ENCODE results near the gene LHX2.

Gene LHX2

GRCh38 chr9:124035001-124035650 is 23.6 kb downstream of the LHX2 start:
- DNase-seq: no peak

- no peak for DNase-seq
These were observed 25.0 kb downstream of the LHX2 start for GRCh38 chr9:124036578-124036977.

DNA sequence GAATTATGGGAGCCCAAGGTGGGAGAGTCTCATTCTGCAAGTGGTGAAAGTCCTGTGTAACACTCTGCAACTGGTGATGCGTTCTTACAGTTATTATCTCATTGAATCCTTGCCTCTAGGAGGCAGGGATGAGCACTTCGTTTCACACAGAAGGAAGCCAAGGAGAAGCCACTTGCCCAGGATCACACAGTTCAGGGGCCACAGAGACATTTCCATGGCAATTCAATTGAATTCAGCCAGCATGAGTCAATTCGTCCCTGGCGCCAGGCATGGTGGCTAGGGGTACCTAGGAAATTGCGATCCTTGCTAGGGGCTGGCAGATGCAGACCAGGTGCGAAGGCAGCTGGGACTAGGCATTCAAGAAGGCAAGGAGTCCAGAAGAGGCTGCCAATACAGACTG is 26.2 kb downstream of the LHX2 start:
- DNase-seq: no peak

DNA sequence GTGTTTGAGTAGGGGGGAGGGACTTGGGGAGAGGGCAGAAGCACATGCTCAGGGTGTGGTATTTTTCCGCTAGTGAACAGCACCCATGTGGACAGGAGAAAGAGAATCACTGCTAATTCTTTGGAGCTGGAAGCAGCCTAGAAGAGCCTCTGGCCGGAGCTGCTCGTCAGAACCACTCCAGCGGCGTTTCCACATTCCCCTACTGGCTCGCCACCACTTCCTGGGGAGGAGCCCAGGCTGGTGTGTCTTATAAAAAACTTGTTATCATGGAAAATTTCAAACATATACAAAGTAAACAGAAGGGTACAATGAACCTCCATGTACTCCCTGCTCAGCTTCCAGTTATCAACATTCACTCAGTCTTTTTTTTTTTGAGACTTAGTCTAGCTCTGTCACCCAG is 26.7 kb downstream of the LHX2 start:
- DNase-seq: no peak

DNA sequence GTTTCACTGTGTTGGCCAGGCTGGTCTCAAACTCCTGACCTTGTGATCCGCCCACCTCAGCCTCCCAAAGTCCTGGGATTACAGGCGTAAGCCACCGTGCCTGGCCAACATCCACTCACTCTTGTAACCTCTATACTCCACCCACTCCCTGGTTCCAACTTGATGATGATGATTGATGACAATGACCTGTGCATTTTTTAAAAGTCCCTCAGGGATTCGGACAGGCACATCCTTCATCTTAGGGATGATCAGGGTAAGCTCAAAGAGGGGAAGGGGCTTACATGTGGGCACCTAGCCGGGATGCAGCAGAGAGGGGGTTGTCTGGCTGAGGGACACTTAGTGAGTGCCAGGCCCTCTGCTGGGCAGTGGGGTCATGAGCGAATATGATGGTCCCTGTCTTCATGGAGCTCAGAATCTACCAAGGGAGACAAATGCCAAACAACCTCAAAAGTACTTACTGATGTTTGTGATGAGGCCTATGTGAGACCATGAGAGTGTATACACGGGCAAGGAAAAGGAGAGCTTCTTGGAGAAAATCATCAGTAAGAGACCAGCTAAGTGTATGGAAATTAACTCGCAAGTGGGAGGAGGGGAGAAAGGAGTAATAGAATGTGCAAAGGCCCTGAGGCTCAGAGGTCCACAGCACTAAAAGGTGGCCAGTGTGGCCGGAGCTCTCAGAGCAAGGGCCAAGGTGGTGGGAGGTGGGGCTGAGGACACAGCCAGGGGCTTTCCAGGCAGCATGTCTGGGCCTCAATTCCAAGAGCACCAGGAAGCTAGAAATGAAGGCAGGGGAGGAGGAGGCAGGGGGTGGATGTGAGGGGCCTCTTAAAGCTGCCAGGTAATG is 27.4 kb downstream of the LHX2 start:
- DNase-seq: no peak

DNA sequence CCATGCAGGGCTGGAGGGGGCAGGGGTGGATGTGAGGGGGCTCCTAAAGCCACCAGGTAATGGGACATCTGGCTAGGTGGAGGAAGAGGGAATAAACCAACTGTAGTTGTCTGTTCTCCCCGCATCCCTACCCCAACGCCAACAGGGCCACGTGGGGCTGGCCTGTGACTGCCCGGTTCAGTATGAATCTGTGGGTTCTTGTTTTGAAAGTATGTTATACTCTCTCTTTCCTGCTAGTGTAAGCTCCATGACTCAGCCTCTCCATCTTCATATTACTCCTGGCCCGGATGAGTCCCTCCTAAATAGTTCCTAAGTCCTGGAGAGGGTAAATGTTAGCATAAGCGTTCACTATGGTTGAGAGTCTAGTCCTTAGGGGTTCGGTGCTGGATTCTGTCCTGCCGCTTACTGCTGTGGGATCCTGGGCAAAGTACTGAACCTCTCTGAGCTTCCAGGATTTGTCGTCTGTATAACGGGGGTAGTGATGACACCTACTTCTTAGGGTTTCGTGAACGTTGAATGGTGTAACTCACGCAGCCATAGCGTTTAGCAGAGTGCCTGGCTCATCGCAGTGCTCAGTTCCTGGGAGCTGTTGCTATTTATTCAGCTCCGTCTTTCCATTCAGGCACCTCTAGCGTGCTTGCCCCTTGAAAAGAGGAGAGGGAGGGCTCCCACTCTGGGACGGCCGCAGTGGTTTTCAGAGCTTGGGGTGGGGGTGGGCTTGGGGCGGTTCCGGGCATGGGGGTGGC is 28.8 kb downstream of the LHX2 start:
- no peak for DNase-seq

- no peak for DNase-seq
These were observed 29.6 kb downstream of the LHX2 start for GRCh38 chr9:124040935-124041816.

DNA sequence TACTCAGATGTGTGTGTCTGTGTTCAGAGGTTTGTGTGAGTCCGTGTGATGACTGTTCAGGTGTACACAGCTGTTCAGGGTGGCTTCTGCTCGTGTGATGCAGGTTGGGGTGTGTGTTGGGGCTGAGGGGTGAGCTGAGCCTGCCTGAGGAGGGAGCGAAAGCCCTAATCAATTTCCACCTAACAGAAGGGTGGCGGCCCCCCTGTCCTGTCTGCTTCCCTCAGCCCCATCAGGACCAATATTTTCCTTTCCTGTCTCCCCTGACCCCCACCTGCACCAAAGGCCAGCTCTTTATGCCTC is 30.2 kb downstream of the LHX2 start:
- no peak for DNase-seq

DNA sequence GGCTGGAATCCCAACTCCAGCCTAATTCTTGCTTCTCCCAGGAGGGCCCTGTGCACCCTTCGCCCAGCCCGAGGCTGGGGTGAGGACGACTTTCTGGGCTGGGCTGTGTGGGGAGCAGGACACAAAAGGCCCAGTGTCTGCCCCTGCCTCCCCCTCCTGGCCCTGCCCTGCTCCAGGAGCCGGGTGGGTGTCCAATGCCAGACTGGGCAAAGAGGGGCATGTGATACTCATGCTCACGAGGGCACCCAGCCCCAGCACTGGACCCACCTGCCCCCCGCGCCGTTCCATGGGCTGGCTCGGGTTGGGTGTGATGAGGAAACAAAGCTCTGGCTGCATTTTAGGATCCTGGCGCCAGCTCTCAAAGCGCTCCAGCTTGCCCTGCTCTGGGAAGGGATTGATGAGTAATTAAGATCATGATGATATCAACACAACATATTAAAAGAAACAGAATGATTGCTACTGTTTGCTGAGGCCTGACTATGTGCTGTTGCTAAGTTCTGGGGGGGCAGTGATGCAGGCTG is 30.7 kb downstream of the LHX2 start:
- peak; percentile 10 to 45 for DNase-seq

GRCh38 chr9:124044448-124044847 is 32.9 kb downstream of the LHX2 start:
- no peak for DNase-seq

GRCh38 chr9:124045076-124045829 is 33.7 kb downstream of the LHX2 start:
- DNase-seq: no peak

GRCh38 chr9:124045830-124046177 is 34.2 kb downstream of the LHX2 start:
- DNase-seq: no peak

- no peak for DNase-seq
These were observed 34.6 kb downstream of the LHX2 start for GRCh38 chr9:124046189-124046588.

GRCh38 chr9:124047251-124047672 is 35.7 kb downstream of the LHX2 start:
- DNase-seq: no peak

DNA sequence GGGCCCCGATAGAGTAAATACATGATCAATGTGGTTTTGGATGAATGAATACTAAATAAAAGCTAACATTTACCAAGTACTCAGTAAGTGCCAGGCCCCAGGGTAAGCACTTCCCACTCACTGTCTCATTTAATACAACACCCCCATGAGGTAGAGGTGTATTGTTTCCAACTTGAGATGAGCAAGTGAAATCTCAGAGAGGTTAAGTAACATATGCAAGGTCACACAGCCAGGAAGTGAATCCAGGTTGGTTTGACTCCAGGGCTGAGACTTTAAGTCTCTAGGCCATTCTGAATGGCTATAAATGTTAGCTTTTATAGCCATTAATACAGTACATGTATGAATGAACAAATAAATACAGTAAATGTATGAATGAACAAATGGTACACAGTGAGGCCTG is 39.4 kb downstream of the LHX2 start:
- no peak for DNase-seq

DNA sequence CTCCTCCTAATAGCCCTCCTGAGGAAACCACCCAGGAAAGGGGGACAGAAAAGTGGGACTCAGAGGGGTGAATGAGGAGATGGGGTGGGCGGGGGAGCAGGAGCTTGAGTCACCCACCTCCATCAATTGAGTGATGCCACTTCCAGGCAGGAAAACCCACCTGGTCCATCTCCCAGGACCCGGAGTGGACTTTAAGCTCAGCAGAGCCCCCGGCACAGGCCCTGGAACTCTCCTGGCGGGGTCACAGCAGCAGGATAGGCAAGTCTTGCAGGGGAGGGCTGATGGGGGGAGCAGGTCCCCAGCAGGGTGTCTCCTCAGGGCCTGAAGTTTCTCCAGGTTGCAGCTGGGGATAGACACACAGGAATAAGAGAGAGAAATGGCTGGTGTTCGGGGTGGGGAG is 40.8 kb downstream of the LHX2 start:
- no peak for DNase-seq

DNA sequence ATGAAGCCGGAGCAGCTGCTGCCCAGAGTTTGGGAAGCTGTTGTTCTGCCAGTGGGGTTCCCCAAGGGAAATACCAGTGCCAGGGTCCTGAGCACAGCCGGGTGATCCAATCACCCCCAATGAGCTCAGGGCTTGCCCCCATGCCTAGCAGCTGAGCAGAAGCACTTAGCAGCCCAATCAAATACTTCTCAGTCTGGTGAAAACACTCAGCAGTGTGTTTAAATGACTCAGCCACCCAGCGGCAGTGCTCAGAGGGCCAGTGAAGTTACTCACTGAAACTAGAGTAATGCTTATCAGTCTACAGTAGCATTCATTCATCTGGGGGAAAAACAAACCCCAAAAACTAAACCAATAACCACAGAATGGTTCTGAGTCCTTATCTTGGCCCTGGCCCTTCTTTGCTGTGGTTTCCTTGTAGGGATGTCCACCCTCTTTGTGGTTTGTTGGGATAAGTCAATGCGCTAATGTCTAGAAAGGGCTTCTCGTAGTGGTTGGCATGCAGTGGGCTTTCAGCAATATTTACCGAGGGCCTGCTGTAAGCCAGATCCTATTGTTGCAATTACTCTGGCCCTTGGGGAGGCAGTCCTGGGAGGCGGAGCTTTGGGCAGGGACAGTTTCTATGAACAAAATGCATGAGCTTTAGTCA is 43.1 kb downstream of the LHX2 start:
- no peak for DNase-seq

DNA sequence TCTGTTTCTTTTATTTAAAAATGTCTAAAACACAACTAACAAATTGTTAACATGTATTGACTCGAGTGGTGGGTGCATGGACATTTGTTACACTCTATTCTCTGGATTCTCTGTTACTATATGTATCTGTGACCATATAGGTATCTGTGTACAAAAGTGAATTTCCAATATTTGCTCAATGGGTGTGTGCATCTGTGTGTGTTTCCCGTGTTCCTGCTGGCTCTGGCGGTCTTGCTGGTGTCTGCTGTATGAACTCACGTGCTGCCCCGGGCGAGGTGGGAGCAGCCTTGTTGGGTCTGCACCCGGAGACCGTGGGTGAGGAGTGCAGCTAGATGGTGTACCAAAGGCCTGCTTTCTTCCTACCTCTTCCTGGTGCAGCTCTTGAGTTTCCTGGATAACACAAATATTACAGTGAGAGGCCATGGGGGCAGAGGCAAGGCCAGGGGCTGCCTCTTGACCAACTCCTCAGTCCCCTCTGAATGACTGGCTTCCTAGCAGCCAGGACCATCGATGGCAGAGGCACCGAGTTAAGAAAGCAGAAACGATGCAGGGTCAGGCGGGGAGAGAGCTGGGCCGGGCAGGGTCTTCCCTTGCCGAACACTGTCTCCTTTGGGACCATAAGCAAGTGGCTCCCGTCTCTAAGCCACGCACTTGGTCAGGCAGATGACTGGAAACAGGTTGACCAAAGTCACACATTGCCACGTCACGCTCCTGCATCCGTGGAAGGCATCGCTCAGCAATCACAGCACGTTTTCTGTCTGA is 49.5 kb downstream of the LHX2 start:
- no peak for DNase-seq

DNA sequence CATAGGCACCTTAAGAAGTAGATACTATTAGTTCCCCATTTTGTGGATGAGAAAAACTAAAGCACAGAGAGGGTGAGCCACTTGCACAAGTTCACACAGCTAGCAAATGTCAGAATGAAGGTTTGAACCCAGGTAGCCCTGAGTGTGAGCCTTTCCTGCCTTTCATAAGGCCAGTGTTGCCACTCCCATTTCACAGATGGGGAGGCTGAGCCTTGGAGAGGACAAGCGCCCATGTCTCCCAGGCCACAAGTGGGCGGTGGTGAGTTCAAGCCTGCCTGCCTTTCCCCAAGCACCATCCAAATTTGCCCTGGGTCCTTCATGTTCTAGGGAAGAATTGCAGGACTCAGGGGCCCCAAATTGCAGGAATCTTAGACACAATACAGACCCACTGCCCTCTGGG is 50.6 kb downstream of the LHX2 start:
- DNase-seq: no peak

GRCh38 chr9:124066783-124067577 is 55.4 kb downstream of the LHX2 start:
- DNase-seq: no peak

Data from NCI-H446 (cell line).